Measurements from ENCODE around the gene MAG.

The MAG gene, protein sequence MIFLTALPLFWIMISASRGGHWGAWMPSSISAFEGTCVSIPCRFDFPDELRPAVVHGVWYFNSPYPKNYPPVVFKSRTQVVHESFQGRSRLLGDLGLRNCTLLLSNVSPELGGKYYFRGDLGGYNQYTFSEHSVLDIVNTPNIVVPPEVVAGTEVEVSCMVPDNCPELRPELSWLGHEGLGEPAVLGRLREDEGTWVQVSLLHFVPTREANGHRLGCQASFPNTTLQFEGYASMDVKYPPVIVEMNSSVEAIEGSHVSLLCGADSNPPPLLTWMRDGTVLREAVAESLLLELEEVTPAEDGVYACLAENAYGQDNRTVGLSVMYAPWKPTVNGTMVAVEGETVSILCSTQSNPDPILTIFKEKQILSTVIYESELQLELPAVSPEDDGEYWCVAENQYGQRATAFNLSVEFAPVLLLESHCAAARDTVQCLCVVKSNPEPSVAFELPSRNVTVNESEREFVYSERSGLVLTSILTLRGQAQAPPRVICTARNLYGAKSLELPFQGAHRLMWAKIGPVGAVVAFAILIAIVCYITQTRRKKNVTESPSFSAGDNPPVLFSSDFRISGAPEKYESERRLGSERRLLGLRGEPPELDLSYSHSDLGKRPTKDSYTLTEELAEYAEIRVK

DNA sequence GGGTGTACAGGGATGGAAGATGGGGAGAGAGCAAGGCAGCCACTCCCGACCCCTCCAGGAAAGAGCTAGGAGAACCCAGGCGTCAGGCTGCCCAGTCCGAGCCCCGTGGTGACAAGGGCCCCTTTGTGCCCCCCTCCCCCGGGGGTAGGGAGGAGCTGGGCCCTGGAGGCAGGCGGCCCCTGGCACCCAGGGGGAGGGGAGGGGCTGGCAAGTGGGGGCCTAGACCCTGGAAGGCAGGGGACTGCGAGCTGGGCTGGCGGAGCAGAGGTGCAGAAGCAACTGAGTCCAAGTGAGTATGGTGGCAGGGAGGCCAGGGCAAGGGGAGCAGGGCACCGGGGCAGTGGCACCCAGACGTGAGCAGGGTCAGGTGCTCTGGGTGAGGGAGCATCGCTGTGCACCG is at the start of gene MAG:
MAG (plus strand) TSS at position 246 of the 400 bp plus-strand sequence. CDS start 3,248 bp downstream, outside the sequence.
- DNase-seq (ENCODE audit: low read depth in 3 of 3): no peak

DNA sequence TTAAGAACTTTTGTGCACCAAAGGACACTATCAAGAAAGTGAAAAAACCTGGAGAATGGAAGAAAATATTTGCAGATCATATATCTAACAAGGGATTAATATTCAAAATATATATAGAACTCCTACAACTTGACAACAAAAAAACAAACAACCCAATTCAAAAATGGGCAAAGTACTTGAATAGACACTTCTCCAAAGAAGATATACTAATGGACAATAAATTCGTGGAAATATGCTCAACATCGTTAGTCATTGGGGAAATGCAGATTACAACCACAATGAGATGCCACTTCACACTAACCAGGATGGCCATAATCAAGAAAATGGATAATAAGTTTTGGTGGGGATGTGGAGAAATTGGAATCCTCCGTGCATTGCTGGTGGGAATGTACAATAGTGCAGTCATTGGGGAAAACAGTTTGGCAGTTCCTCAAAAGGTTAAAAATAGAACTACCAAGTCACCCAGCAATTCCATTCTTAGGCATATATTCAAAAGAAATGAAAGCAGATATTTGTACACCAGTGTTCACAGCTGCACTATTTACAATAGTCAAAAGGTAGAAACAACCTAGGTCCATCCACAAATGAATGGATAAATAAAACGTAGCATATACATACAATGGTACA is 45.4 kb upstream of the MAG start:
- no peak for DNase-seq (ENCODE audit: low read depth in 3 of 3)

DNA sequence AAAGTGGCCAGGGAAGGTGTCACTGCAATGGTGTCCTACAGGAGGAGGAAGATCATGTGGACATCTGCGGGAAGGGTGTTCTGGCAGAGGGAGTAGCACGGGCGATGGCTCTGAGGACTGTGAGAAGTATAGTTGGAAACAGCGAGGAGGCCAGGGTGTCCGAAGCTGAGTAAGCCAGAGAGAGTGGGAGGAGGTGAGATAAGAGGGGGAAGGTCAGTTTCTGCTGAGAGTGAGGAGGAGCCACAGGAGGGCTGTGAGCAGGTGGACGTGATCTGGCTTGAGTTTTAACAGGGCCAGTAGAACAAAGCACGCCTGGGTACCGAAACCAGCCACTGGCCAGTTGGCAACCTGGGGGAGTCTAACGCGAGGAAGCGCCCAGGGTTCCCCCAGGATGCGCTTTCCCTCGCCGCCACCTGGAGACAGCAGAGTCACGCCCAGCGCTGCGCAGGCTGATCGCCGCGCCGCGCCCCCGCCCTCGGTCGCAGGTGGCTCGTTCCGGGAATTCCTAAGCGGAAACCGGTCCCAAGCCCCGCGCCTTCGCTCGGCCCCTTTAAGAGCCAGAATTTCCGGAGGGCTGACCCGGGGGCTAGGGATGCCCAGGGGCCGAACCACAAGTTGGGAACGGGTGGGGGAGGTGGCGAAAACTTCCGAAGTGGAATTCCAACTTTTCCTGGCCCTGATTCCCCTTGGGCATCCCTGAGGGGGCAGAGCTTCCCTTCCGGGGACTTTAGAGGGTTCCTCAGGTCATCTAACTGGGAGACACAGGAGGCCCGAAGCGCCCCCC is 44.2 kb upstream of the MAG start:
- peak; percentile 38 to 49 (median 43) for DNase-seq (ENCODE audit: low read depth in 3 of 3)

DNA sequence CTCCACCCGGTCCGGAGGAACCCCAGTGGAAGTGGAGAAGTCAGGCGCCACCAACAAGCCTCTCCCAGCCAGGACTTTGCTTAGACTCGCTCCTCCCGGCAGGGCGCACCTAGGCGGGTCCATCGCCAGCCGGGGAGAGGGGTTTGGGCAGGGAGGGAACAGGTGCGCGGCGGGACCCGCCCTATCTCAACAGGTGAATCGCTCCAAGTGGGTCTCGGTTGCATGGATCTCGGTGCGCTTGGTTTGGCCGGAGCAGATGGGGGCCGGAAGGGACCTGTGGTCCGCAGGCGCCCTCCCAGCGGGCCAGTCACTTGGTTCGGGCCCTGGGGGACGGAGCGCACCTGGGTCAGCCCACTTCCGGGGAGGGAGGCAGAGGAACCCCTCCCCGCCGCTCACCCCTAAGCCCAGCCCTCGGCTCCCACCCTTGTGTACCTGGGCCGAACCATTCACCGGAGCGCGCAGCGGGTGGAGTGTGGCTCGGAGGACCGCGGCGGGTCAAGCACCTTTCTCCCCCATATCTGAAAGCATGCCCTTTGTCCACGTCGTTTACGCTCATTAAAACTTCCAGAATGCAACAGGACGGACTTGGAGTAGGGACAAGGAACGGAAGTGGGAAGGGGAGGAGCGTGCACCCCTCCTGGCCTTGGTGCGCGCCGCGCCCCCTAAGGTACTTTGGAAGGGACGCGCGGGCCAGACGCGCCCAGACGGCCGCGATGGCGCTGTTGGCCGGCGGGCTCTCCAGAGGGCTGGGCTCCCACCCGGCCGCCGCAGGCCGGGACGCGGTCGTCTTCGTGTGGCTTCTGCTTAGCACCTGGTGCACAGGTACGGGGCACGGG is 43.4 kb upstream of the MAG start, which contains the start of gene LSR:
LSR (plus strand) TSS at position 693 of the 836 bp plus-strand sequence; CDS start at position 714, 21 bp downstream.
- DNase-seq (ENCODE audit: low read depth in 3 of 3): peak; percentile 46 to 61 (median 52)

DNA sequence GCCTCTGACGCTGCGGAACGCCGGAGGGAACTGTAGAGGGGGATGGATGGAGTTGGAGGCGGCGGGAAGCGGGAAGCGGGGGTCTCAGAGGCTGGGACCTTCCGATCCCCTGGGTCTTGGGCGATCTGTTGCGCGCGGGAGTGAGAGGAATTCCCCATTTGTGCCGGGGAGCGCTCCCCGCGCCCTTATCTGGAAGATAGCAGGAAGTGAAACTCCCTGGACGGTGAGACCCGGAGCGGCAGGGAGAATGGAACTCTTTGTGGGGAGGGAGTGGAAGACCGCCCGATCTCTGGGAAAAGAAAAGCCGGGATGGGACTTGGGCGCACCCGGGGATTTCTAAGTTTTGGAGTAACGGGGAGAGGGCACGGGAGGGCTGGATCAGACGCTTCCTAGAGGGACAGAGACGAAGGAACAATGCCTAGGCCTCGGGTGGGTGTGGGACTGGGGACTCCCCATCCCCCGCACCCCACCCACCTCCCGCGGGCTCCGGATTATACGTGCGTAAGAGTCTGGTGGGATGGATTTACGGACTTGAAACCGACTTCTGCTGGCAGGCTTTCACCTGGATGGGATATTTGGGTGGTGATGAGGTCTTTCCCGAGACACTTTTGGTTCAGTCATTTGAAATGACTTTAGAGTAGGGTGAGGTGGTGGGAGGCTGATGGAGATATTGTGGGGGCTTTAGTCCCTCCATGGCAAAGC is 42.7 kb upstream of the MAG start:
- no peak for DNase-seq (ENCODE audit: low read depth in 3 of 3)

DNA sequence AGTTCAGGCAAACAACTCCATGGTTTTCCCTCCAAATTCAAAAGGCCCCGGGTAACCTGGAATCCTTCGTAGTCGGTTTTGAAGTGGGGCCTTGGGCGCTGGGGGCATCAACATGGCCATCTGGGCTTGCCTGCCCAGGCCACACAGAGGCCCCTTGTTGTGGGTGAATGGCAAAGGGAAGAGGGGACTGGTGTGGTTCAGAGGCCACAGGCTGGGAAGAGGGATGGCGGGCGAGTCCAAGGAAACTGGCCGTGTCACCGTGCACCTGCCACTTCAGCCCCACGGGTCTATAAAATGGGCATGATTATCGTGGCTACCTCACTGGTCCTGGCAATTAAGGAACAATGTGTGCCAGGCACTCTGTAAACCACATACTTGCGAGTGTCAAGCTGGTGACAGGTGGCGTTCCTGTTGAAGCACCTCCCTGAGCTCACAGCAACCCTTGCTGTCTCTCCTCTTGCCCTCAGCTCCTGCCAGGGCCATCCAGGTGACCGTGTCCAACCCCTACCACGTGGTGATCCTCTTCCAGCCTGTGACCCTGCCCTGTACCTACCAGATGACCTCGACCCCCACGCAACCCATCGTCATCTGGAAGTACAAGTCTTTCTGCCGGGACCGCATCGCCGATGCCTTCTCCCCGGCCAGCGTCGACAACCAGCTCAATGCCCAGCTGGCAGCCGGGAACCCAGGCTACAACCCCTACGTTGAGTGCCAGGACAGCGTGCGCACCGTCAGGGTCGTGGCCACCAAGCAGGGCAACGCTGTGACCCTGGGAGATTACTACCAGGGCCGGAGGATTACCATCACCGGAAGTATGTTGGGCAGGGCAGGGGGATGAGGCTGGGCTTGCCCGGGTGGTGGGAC is 41.9 kb upstream of the MAG start:
- no peak for DNase-seq (ENCODE audit: low read depth in 3 of 3)

DNA sequence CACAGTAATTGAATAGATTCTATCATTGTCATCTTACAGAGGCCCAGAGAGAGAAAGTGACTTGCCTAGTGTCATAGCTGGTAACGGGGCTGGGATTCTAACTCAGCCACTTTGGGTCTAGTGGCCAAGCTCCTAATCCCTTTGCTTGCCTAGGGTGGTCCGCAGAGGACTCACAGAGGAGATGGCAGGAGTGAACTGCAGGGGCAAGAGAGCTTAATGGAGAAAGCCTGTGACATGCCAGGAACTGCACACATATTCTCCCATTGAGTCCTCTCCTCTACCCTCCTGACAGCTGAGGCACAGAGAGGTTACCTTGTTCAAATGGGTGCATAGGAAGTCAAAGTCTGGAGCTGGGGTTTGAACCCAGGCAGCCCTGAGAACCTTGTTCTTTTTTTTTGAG is 40.5 kb upstream of the MAG start:
- DNase-seq (ENCODE audit: low read depth in 3 of 3): no peak

DNA sequence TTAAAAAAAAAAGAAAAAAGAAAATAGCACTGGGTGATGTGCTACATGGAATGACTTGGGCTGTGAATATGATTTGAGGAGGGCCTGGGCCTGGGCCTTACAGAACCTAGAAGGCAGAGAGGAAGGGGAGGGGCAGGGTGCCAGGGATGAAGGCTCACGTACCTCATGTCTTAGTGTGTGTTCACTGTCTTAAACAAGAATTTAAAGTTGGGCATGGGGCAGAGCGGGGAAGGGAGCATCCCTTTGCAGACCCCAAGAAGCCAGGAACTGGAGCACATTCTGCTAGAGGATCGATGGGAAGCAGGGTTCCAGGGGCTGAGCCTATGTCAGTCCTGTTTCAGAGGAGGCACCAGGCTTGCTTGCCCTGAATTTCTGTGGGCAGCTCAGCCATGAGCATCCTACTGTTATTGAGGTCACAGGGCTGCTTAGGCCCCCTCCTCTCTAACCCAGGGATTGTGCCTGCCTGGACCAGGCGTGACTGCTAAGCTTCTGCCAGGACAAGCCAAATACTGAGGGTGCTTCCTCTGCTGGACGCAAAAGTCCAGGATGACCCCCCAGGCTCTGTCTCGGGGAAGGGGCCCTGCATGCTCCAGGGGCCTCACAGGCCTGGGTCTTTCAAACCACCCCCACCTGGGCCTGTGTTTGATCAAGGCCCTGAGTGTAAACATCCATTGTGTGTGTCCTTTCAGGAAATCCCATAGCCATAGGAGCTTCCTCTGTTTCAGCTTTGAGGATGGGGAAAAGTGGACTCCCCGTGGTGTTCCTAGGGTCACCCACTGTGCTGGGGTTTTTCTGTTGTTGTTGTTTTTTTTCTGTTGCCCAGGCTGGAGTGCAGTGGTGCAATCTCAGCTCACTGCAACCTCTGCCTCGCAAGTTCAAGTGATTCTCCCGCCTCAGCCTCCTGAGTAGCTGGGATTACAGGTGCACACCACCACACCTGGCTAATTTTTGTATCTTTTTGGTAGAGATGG is 38.4 kb upstream of the MAG start:
- DNase-seq (ENCODE audit: low read depth in 3 of 3): no peak

DNA sequence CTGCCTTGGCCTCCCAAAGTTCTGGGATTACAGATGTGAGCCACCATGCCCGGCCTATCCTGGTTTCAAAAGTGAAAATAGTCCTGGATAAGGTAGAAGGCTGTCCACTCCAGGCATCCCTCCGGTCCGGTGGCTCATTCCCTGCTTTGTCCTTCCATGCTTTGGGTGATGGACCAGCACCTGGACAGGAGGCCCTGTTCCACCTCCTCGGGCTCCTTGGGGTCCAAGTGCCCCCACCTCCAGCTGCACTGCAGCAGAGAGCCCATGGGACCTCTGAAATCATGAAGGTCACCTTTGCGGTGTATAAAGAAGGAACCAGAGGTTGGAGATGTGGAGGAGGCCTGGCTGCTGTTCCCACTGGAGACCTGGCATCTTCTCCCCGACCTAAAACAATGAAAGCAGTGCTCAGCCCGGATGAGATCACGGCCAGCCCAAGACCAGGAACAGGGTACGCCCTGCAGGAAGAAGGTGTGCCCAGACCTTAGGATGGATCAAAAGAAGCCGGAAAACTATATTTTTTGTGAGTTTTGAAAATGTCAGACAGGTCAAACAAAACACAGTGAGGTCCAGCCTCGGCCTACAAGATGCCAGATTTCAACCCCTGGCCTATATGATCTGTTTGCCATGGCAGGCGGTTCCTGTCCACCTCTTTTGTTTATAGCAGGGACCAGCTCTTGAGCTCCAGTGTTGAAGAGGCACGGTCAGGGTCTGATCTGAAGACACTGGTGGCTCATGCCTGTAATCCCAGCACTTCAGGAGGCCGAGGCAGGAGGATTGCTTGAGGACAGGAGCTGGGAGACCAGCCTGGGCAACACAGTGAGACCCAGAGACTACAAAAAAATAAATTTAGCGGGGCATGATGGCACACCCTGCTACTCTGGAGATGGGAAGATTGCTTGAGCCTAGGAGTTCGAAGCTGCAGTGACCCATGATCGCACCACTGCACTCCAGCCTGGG is 37.3 kb upstream of the MAG start:
- DNase-seq (ENCODE audit: low read depth in 3 of 3): no peak

DNA sequence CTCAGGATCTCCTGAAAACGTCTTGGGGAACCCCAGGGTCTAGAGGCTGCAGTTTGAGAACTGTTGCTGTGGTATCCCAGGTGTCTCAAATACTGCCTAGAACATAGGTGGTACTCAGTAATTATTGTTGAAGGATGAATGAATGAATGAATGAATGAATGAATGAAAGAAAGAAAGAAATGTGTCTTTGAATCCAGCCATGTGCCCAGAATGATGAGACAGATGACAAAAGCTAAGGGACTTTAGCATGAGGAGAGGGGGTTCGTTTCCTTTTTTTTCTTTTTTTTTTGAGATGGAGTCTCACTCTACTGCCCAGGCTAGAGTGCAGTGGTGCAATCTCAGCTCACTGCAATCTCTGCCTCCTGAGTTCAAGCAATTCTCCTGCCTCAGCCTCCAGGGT is 35.4 kb upstream of the MAG start:
- DNase-seq (ENCODE audit: low read depth in 3 of 3): no peak

DNA sequence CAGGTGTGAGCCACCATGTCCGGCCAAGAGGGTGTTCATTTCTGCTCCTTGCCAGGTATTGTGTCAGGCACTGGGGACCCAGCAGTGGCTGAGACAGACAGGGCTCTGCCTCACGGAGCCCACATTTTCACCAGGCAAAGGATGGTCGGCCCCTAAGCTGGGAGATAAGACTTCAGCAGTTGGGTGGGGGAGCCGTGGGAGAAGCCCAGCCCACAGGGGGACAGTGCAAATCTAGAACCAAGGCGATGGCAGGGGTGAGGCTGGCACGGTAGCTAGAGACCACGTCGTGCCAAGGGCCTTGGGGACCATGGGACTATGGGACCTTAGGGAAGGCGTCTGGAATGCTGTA is 34.9 kb upstream of the MAG start:
- DNase-seq (ENCODE audit: low read depth in 3 of 3): no peak

DNA sequence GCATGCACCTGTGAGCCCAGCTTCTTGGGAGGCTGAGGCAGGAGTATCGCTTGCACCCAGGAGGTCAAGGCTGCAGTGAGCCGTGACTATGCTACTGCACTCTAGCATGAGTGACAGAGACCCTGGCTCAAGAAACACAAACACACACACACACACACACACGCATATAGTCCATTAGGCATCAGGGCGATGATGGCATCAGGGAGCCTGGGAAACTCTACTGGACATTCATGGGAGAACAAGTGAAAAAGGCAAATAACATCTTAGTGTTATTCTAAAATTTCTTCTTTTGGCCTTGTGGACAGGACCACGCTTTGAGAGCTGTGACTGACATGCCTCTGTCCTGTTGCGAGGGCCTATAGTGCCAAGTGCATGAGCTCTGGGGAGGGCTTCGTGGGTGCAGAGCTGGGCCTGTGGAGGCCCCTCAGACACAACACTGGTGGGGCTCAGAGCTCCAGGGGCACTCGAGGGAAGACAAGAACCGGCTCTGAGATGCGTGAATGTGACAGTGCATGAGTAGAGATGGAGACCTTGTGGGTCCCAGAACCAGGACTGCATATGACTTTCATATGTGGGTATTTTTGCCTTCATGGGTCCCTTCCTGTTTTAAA is 31.2 kb upstream of the MAG start:
- DNase-seq (ENCODE audit: low read depth in 3 of 3): no peak

DNA sequence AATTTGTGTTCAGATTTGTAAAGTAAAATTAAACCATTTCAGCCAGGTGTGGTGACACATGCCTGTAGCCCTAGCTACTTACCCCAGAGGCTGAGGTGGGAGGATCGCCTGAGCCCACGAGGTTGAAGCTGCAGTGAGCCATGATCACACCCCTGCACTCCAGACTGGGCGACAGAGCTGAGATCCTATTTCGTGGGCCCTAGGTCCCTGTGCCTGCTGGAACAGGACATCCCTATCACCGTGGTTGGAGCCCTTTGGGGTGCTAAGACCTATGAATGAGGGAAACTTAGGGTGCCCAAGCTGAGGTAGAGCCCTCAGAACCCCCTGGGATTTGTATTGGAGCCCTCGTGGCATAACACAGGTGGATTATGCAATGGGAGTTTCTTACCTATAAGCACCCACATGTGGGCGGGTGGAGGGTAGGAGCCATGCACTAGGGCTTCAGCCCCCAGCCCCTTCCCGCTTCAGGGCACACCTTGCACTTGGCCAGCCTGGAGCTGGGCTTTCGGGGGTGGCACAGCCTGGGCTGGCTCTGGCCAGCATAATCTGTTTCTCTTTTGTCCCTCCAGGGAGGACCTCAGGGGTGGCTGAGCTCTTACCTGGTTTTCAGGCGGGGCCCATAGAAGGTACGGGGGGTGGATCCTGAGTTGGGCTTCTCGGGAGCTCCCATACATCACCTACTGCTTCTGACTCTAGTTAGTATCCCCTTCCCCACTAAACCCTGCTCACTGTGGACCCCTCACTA is 30.4 kb upstream of the MAG start:
- no peak for DNase-seq (ENCODE audit: low read depth in 3 of 3)

DNA sequence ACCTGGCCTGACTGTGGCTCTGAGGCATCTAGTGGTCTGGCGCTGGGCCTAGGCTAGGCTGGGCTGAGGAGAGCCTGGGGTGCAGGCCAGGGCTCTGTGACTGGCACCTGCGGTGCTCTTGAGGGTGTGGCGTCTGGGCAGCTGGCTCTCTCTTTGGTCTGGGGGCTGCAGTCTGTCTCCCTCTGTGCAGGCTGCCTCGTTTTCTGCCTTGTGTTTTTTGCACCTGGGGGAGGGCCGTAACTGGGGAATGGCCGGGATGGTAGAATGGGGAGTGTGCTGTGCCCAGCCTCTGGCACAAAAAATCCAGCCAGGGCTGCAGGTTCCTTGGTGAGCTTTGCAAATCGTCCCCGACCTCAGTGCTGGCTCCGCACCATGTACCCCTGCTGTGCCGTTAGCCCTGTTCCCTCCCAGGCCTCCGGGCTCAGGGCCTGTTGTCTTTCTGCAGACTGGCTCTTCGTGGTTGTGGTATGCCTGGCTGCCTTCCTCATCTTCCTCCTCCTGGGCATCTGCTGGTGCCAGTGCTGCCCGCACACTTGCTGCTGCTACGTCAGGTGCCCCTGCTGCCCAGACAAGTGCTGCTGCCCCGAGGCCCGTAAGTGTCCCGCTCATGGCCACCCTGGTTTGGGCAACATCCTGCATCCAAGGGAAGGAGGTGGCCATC is 29.7 kb upstream of the MAG start:
- DNase-seq (ENCODE audit: low read depth in 3 of 3): no peak

All from stimulated activated CD4-positive, alpha-beta T cell treated with anti-CD3 and anti-CD28 coated beads, TNF-alpha, amount 100 ng/mL, for 4 hours (primary cell).